Mononuclear cell (primary cell): ENCODE measurements around the gene NCCRP1. TPM values are rescaled to one million over a fixed set of nuclear protein-coding genes. Genes with fewer than 3 reads are reported as not detected.

Source experiments
- total RNA-seq: library from RNA; depleted of rRNA; stranded (reverse); fragments of >200 nt; gene quantifications from one replicate; pipeline ENCODE4 v1.2.3, GENCODE V29; 2012

NCCRP1 gene
- total RNA-seq, 1 donor: not detected

Other genes starting within 250 kb of the NCCRP1 start
- gene FBXO17, start 221.2 kb upstream of the NCCRP1 start, total RNA-seq: under 0.01 TPM
- gene FBXO27, start 164.4 kb upstream of the NCCRP1 start, total RNA-seq: not detected
- not detected for gene ACP7, start 112.6 kb upstream of the NCCRP1 start, total RNA-seq
- gene PAK4, start 71.2 kb upstream of the NCCRP1 start, total RNA-seq: 1.5 TPM
- gene SYCN, start 7.3 kb downstream of the NCCRP1 start, total RNA-seq: not detected
- not detected for gene IFNL3, start 48.0 kb downstream of the NCCRP1 start, total RNA-seq
- 0.10 TPM for gene IFNL4, start 51.9 kb downstream of the NCCRP1 start, total RNA-seq
- gene IFNL2, start 71.4 kb downstream of the NCCRP1 start, total RNA-seq: not detected
- not detected for gene IFNL1, start 99.4 kb downstream of the NCCRP1 start, total RNA-seq
- 1.8 TPM for gene LRFN1, start 123.9 kb downstream of the NCCRP1 start, total RNA-seq
- 211 TPM for gene GMFG, start 139.1 kb downstream of the NCCRP1 start, total RNA-seq
- 30.0 TPM for gene SAMD4B, start 145.5 kb downstream of the NCCRP1 start, total RNA-seq
- gene PAF1, start 194.1 kb downstream of the NCCRP1 start, total RNA-seq: 26.1 TPM
- 21.9 TPM for gene MED29, start 194.4 kb downstream of the NCCRP1 start, total RNA-seq
- gene ZFP36, start 209.9 kb downstream of the NCCRP1 start, total RNA-seq: 676 TPM
- 21.5 TPM for gene PLEKHG2, start 215.7 kb downstream of the NCCRP1 start, total RNA-seq
- 71.4 TPM for gene RPS16, start 239.0 kb downstream of the NCCRP1 start, total RNA-seq
- gene SUPT5H, start 248.6 kb downstream of the NCCRP1 start, total RNA-seq: 124 TPM